HG03175 (cell line): ENCODE measurements around the gene TPBGL.

Experiments
- ATAC-seq: cut with Tn5 transposase; IDR thresholded peaks from one replicate; pipeline ENCODE4 v1.9.1; 2021; ENCODE audit warnings: mild to moderate bottlenecking, moderate library complexity; ENCODE audit not compliant: unreplicated experiment

The TPBGL gene

GRCh38 chr11:75240311-75241035 lies at the start of gene TPBGL:
TSS of gene TPBGL (plus strand) at chr11:75240774. CDS start at chr11:75241050, 276 bp downstream.
- no peak for ATAC-seq

- no peak for ATAC-seq
Measured at GRCh38 chr11:75191330-75191717, 49.2 kb upstream of the TPBGL start.

GRCh38 chr11:75193271-75193670 lies 47.3 kb upstream of the TPBGL start:
- no peak for ATAC-seq

GRCh38 chr11:75193711-75194110 lies 46.9 kb upstream of the TPBGL start:
- ATAC-seq: no peak

- ATAC-seq: no peak
Measured at GRCh38 chr11:75194147-75194546, 46.4 kb upstream of the TPBGL start.

GRCh38 chr11:75195167-75195962 lies 45.2 kb upstream of the TPBGL start:
- no peak for ATAC-seq

GRCh38 chr11:75196426-75196825 lies 44.1 kb upstream of the TPBGL start:
- ATAC-seq: no peak

- no peak for ATAC-seq
Measured at GRCh38 chr11:75197512-75198277, 42.9 kb upstream of the TPBGL start.

- no peak for ATAC-seq
Measured at GRCh38 chr11:75198278-75198973, 42.1 kb upstream of the TPBGL start.

- no peak for ATAC-seq
Measured at GRCh38 chr11:75199412-75199955, 41.1 kb upstream of the TPBGL start.

GRCh38 chr11:75200051-75200450 lies 40.5 kb upstream of the TPBGL start:
- ATAC-seq: no peak

GRCh38 chr11:75200531-75200930 lies 40.0 kb upstream of the TPBGL start:
- no peak for ATAC-seq

- no peak for ATAC-seq
Measured at GRCh38 chr11:75201771-75202170, 38.8 kb upstream of the TPBGL start.

- ATAC-seq: no peak
Measured at GRCh38 chr11:75202195-75202594, 38.4 kb upstream of the TPBGL start.

- ATAC-seq: no peak
Measured at GRCh38 chr11:75203138-75203537, 37.4 kb upstream of the TPBGL start.

- no peak for ATAC-seq
Measured at GRCh38 chr11:75203641-75204011, 36.9 kb upstream of the TPBGL start.

- ATAC-seq: no peak
Measured at GRCh38 chr11:75204012-75204674, 36.4 kb upstream of the TPBGL start.

GRCh38 chr11:75204685-75205563 lies 35.6 kb upstream of the TPBGL start:
- peak; percentile 86 for ATAC-seq

- no peak for ATAC-seq
Measured at GRCh38 chr11:75205564-75206020, 35.0 kb upstream of the TPBGL start.
